HG03064 (cell line): ENCODE results near the gene RPS16.
"Not testable (repeated sequence)": the region's sequence is repeated elsewhere in the genome, so short reads cannot be mapped to it uniquely, and the experiment has no call there.

ENCODE experiments used
- ATAC-seq: cut with Tn5 transposase; IDR thresholded peaks from one replicate; pipeline ENCODE4 v1.9.1; 2021; ENCODE audit warnings: low read depth; ENCODE audit not compliant: unreplicated experiment

Gene RPS16

GRCh38 chr19:39435499-39436349 lies at the start of gene RPS16:
Gene RPS16 (minus strand): TSS chr19:39435949. CDS start chr19:39435895, 54 bp downstream.
- peak; percentile 64 for ATAC-seq

- ATAC-seq: no peak
These were observed 47.4 kb upstream of the RPS16 start for GRCh38 chr19:39483141-39483540.

- ATAC-seq: no peak
These were observed 45.9 kb upstream of the RPS16 start for GRCh38 chr19:39481676-39482075.

- no peak for ATAC-seq
These were observed 45.4 kb upstream of the RPS16 start for GRCh38 chr19:39481229-39481545.

GRCh38 chr19:39480337-39481228 lies 44.8 kb upstream of the RPS16 start, which contains the start of gene TIMM50:
Gene TIMM50 (plus strand): TSS chr19:39480838. CDS start chr19:39480854, 16 bp downstream.
- peak; percentile 76 for ATAC-seq

GRCh38 chr19:39479916-39480315 lies 44.2 kb upstream of the RPS16 start:
- ATAC-seq: no peak

- not testable (repeated sequence) for ATAC-seq
These were observed 43.6 kb upstream of the RPS16 start for GRCh38 chr19:39479319-39479801.

GRCh38 chr19:39475748-39476147 lies 40.0 kb upstream of the RPS16 start:
- ATAC-seq: no peak

GRCh38 chr19:39474139-39474620 lies 38.4 kb upstream of the RPS16 start:
- ATAC-seq: no peak

- ATAC-seq: no peak
These were observed 37.8 kb upstream of the RPS16 start for GRCh38 chr19:39473443-39473960.

GRCh38 chr19:39472746-39473442 lies 37.1 kb upstream of the RPS16 start:
- ATAC-seq: no peak

- no peak for ATAC-seq
These were observed 36.2 kb upstream of the RPS16 start for GRCh38 chr19:39471756-39472536.

GRCh38 chr19:39470724-39471339 lies 35.1 kb upstream of the RPS16 start:
- ATAC-seq: no peak

GRCh38 chr19:39469567-39469966 lies 33.8 kb upstream of the RPS16 start:
- no peak for ATAC-seq

- ATAC-seq: no peak
These were observed 33.3 kb upstream of the RPS16 start for GRCh38 chr19:39469036-39469435.

- ATAC-seq: no peak
These were observed 32.2 kb upstream of the RPS16 start for GRCh38 chr19:39467941-39468340.

- no peak for ATAC-seq
These were observed 30.4 kb upstream of the RPS16 start for GRCh38 chr19:39465956-39466747.

GRCh38 chr19:39463403-39463802 lies 27.7 kb upstream of the RPS16 start:
- ATAC-seq: no peak
